CD4-positive, alpha-beta T cell (primary cell): ENCODE measurements around the gene LCAT. TPM values are rescaled to one million over a fixed set of nuclear protein-coding genes. Genes with fewer than 3 reads are reported as not detected.

ENCODE experiments used
- ATAC-seq: fragments of 200-7000 bp; cut with Tn5 transposase; one replicate; pipeline ENCODE4 v1.10.0; 2022; ENCODE audit warnings: mild to moderate bottlenecking; ENCODE audit not compliant: poor library complexity
- CTCF ChIA-PET: fragments of 350-600 bp; sonication (Branson Sonifier 250); formaldehyde crosslinking; loops from one replicate; lab custom pipeline; 2021; ENCODE audit warnings: antibody characterized with exemption, inconsistent platforms; lab: Charles Lee
- POLR2A ChIA-PET: fragments of 350-600 bp; sonication (Branson Sonifier 250); formaldehyde crosslinking; loops from one replicate; lab custom pipeline; 2021; ENCODE audit warnings: antibody characterized with exemption, inconsistent platforms; lab: Charles Lee
- DNase-seq, 14 experiments: peaks; one replicate each; pipeline ENCODE4 v3.0.0-alpha.2; 2013 to 2020; ENCODE audit warnings: mixed read lengths in 2 of 14
- H3K27ac ChIP-seq, 2 donors: one replicate each; pipeline versions ENCODE4 v1.5.1 to v1.7.0; 2013; ENCODE audit warnings: low read length in 2 of 2, low read depth in 1 of 2, mild to moderate bottlenecking in 1 of 2
- H3K27me3 ChIP-seq, 2 experiments: 1 replicate in 1 of 2; 2 replicates in 1 of 2; pipeline versions ENCODE4 v1.6.1 to v1.7.0; 2013; ENCODE audit warnings: low read length in 2 of 2, control low read depth in 1 of 2, mild to moderate bottlenecking in 1 of 2, moderate library complexity in 1 of 2; ENCODE audit not compliant: insufficient read depth in 2 of 2, control insufficient read depth in 1 of 2
- H3K36me3 ChIP-seq: one replicate; pipeline ENCODE4 v1.6.1; 2013; ENCODE audit warnings: low read length, control low read depth; ENCODE audit not compliant: insufficient read depth
- H3K4me1 ChIP-seq: one replicate; pipeline ENCODE4 v1.6.1; 2013; ENCODE audit warnings: low read length, control low read depth; ENCODE audit not compliant: insufficient read depth
- H3K4me3 ChIP-seq: one replicate; pipeline ENCODE4 v1.5.1; 2013; ENCODE audit warnings: mild to moderate bottlenecking, low read length, moderate library complexity
- H3K9me3 ChIP-seq, 2 experiments: 1 replicate in 1 of 2; 2 replicates in 1 of 2; pipeline versions ENCODE4 v1.6.1 to v1.7.0; 2013; ENCODE audit warnings: low read length in 2 of 2, mild to moderate bottlenecking in 2 of 2, control low read depth in 1 of 2, moderate library complexity in 1 of 2; ENCODE audit not compliant: control insufficient read depth in 1 of 2, insufficient read depth in 1 of 2
- H3K27ac Mint-ChIP-seq: one replicate; pipeline ENCODE4 v1.8.0; 2020; ENCODE audit warnings: mixed read lengths
- H3K27me3 Mint-ChIP-seq: one replicate; pipeline ENCODE4 v1.8.0; 2021; ENCODE audit warnings: mixed read lengths
- H3K36me3 Mint-ChIP-seq: one replicate; pipeline ENCODE4 v1.8.0; 2021; ENCODE audit warnings: low read depth, mixed read lengths
- H3K4me1 Mint-ChIP-seq: one replicate; pipeline ENCODE4 v1.8.0; 2021; ENCODE audit warnings: low read depth, mixed read lengths
- H3K4me3 Mint-ChIP-seq: one replicate; pipeline ENCODE4 v1.8.0; 2020; ENCODE audit warnings: mild to moderate bottlenecking, mixed read lengths
- H3K9me3 Mint-ChIP-seq: one replicate; pipeline ENCODE4 v1.8.0; 2020; ENCODE audit warnings: mixed read lengths
- CTCF ChIP-seq: fragments of 200-600 bp; IDR thresholded peaks from one replicate; pipeline ENCODE4 v1.8.0; 2022; ENCODE audit warnings: antibody characterized with exemption, mild to moderate bottlenecking
- intact Hi-C, 2 experiments: fragments of 100-400 bp; cut with DNase I in 1 of 2; cut with micrococcal nuclease in 1 of 2; formaldehyde crosslinking; loops; one replicate each; pipeline versions ENCODE4 v1.15.1 to v1.9.0; 2023 to 2025; cut with DNase I, micrococcal nuclease
- total RNA-seq, 174 experiments: library from RNA in 2 of 174; stranded (reverse) in 2 of 174; gene quantifications; one replicate each; pipeline ENCODE4 v1.2.3 and lab custom pipeline; 2021 to 2026

Gene LCAT
- total RNA-seq, 2 experiments from 2014 or later, result 5.9 to 6.3 TPM

GRCh38 chr16:67934306-67935100 lies 9.4 kb downstream of the LCAT start:
- no peaks in the 10 kb centered on the region for H3K27me3 Mint-ChIP-seq
- CTCF ChIA-PET, result interaction anchor here (2.7 kb wide), 1 partner anchor 51 kb away, joined by 10 read pairs; no protein-coding TSS in a partner anchor

GRCh38 chr16:67933805-67934204 lies 10.1 kb downstream of the LCAT start:
- POLR2A ChIA-PET, result interaction anchor here (0.8 to 3.8 kb wide), 7 partner anchors 14 to 128 kb away, joined by 3 to 29 read pairs (median 5); partner anchors contain the start of genes CENPT, DDX28, DUS2 and NUTF2
- DNase-seq, result no peak

More at GRCh38 chr16:67934306-67935100, 9.4 kb downstream of the LCAT start:
- Histone ChIP-seq H3K4me3 (no peak overlapping the region), H3K27me3 (no peaks in the 10 kb centered on the region), H3K4me1 (peaks cover 37% of the 10 kb centered on the region), H3K9me3 (no peaks in the 10 kb centered on the region), H3K27ac (peak overlapping the region; percentile 74 to 84), H3K36me3 (peaks cover 43% of the 10 kb centered on the region)
- peak in 1 of 14 experiments; percentile 43 for DNase-seq
- no peak for ATAC-seq
- peaks cover 28% of the 10 kb centered on the region for H3K4me1 Mint-ChIP-seq
- TF ChIP-seq CTCF, result no peak
- peak overlapping the region; percentile 98 for H3K4me3 Mint-ChIP-seq
- peak overlapping the region; percentile 95 for H3K27ac Mint-ChIP-seq
- H3K9me3 Mint-ChIP-seq, result no peaks in the 10 kb centered on the region
- intact Hi-C loops, result loop anchor here (2.0 to 5.0 kb wide), 4 partner anchors 42 to 150 kb away; partner anchors contain the start of genes PSKH1 (in 2 of the 2) and NFATC3 (in 1 of the 2)
- POLR2A ChIA-PET, result interaction anchor here (1.0 to 3.8 kb wide), 15 partner anchors 15 to 453 kb away, joined by 3 to 44 read pairs (median 10); partner anchors contain the start of genes ACD, ATP6V0D1, CENPT and DDX28
- H3K36me3 Mint-ChIP-seq, result peaks cover 58% of the 10 kb centered on the region

More at GRCh38 chr16:67933805-67934204, 10.1 kb downstream of the LCAT start:
- intact Hi-C loops, result loop anchor here in 1 of 2 experiments (2.0 kb wide), 2 partner anchors 41 to 151 kb away; partner anchors contain the start of genes NFATC3 and PSKH1
- H3K36me3 Mint-ChIP-seq, result peaks cover 60% of the 10 kb centered on the region
- no peaks in the 10 kb centered on the region for H3K27me3 Mint-ChIP-seq
- Histone ChIP-seq H3K4me1 (peaks cover 30% of the 10 kb centered on the region), H3K9me3 (no peaks in the 10 kb centered on the region), H3K27ac (no peak overlapping the region), H3K4me3 (no peak overlapping the region), H3K36me3 (peaks cover 50% of the 10 kb centered on the region), H3K27me3 (no peaks in the 10 kb centered on the region)
- ATAC-seq, result no peak
- no peaks in the 10 kb centered on the region for H3K9me3 Mint-ChIP-seq
- peak overlapping the region; percentile 63 for H3K4me3 Mint-ChIP-seq
- peaks cover 22% of the 10 kb centered on the region for H3K4me1 Mint-ChIP-seq
- no peak for TF ChIP-seq CTCF
- H3K27ac Mint-ChIP-seq, result peak overlapping the region; percentile 95
- CTCF ChIA-PET, result interaction anchor here (2.7 kb wide), 1 partner anchor 50 kb away, joined by 10 read pairs; no protein-coding TSS in a partner anchor
